Parathyroid adenoma (tissue), 2 donors: ENCODE measurements around the gene TSPEAR.

Source experiments
- H2AFZ ChIP-seq: fragments of 300-600 bp; sonication (generic); one replicate; pipeline ENCODE4 v1.7.0; 2017; ENCODE audit warnings: antibody characterized with exemption, mild to moderate bottlenecking
- H3K27ac ChIP-seq: fragments of 300-600 bp; sonication (generic); one replicate; pipeline ENCODE4 v1.7.0; 2017
- H3K27me3 ChIP-seq: fragments of 300-600 bp; sonication (generic); one replicate; pipeline ENCODE4 v1.7.0; 2017; ENCODE audit warnings: low read length; ENCODE audit not compliant: control insufficient read depth, insufficient read depth
- H3K36me3 ChIP-seq: fragments of 300-600 bp; sonication (generic); one replicate; pipeline ENCODE4 v1.7.0; 2017; ENCODE audit warnings: low read length; ENCODE audit not compliant: control insufficient read depth, insufficient read depth
- H3K4me1 ChIP-seq: fragments of 300-600 bp; sonication (generic); one replicate; pipeline ENCODE4 v1.7.0; 2017; ENCODE audit warnings: control low read depth
- H3K4me2 ChIP-seq: fragments of 300-600 bp; sonication (generic); one replicate; pipeline ENCODE4 v1.7.0; 2017; ENCODE audit warnings: low read length
- H3K4me3 ChIP-seq: fragments of 300-600 bp; sonication (generic); one replicate; pipeline ENCODE4 v1.7.0; 2017; ENCODE audit warnings: low read depth, low read length
- H3K79me2 ChIP-seq: fragments of 300-600 bp; sonication (generic); one replicate; pipeline ENCODE4 v1.7.0; 2017; ENCODE audit warnings: control low read depth
- H3K9ac ChIP-seq: fragments of 300-600 bp; sonication (generic); one replicate; pipeline ENCODE4 v1.7.0; 2017; ENCODE audit warnings: mild to moderate bottlenecking
- H3K9me3 ChIP-seq: fragments of 300-600 bp; sonication (generic); one replicate; pipeline ENCODE4 v1.7.0; 2017; ENCODE audit warnings: low read length; ENCODE audit not compliant: control insufficient read depth
- TF ChIP-seq, protein P1 (sequence below): fragments of 300-600 bp; sonication (generic); IDR thresholded peaks from one replicate; pipeline ENCODE4 v1.7.0; 2017; ENCODE audit warnings: antibody characterized with exemption, mild to moderate bottlenecking
- donor health status: primary hyperparathyroidism.

TSPEAR gene

DNA sequence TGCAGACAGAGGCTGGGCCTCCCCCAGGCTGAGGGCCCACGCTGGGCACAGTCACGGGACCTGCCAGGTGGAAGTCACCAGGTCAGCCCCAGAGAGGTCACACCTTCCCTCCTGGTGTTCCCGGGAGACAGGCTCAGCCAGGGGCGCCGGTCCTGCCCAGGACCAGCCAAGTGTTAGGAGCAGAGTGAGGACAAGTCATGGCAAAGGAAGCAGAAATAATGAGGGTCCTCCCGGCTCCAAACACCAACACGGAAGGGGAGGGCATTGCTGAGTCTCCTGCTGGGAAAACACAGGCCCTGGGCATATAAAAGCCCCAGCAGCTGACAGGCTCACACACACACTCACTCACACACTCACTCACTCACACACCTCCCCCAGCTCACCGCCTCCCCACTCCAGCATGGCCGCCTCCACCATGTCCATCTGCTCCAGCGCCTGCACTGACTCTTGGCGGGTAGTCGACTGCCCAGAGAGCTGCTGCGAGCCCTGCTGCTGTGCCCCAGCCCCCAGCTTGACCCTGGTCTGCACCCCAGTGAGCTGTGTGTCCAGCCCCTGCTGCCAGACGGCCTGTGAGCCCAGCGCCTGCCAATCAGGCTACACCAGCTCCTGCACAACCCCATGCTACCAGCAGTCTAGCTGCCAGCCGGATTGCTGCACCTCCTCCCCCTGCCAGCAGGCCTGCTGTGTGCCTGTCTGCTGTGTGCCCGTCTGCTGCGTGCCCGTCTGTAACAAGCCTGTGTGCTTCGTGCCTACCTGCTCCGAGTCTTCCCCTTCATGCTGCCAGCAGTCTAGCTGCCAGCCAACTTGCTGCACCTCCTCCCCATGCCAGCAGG, 74.1 kb downstream of the TSPEAR start, which contains the start of gene KRTAP10-10:
Gene KRTAP10-10, plus strand, starts transcription at position 339 of the 833 bp plus-strand sequence. Its CDS starts 62 bp downstream, at position 401.
- TF ChIP-seq, protein P1, sequence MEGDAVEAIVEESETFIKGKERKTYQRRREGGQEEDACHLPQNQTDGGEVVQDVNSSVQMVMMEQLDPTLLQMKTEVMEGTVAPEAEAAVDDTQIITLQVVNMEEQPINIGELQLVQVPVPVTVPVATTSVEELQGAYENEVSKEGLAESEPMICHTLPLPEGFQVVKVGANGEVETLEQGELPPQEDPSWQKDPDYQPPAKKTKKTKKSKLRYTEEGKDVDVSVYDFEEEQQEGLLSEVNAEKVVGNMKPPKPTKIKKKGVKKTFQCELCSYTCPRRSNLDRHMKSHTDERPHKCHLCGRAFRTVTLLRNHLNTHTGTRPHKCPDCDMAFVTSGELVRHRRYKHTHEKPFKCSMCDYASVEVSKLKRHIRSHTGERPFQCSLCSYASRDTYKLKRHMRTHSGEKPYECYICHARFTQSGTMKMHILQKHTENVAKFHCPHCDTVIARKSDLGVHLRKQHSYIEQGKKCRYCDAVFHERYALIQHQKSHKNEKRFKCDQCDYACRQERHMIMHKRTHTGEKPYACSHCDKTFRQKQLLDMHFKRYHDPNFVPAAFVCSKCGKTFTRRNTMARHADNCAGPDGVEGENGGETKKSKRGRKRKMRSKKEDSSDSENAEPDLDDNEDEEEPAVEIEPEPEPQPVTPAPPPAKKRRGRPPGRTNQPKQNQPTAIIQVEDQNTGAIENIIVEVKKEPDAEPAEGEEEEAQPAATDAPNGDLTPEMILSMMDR, result no peak
- Histone ChIP-seq H2AFZ (no peak within 1 kb of the TSS), H3K9me3 (no peaks in the 10 kb centered on the region), H3K79me2 (no peaks in the 10 kb centered on the region), H3K4me3 (no peak within 1 kb of the TSS), H3K9ac (no peak within 1 kb of the TSS), H3K36me3 (no peaks in the 10 kb centered on the region), H3K27me3 (no peaks in the 10 kb centered on the region), H3K4me2 (no peak within 1 kb of the TSS), H3K27ac (no peak within 1 kb of the TSS), H3K4me1 (no peaks in the 10 kb centered on the region)

DNA sequence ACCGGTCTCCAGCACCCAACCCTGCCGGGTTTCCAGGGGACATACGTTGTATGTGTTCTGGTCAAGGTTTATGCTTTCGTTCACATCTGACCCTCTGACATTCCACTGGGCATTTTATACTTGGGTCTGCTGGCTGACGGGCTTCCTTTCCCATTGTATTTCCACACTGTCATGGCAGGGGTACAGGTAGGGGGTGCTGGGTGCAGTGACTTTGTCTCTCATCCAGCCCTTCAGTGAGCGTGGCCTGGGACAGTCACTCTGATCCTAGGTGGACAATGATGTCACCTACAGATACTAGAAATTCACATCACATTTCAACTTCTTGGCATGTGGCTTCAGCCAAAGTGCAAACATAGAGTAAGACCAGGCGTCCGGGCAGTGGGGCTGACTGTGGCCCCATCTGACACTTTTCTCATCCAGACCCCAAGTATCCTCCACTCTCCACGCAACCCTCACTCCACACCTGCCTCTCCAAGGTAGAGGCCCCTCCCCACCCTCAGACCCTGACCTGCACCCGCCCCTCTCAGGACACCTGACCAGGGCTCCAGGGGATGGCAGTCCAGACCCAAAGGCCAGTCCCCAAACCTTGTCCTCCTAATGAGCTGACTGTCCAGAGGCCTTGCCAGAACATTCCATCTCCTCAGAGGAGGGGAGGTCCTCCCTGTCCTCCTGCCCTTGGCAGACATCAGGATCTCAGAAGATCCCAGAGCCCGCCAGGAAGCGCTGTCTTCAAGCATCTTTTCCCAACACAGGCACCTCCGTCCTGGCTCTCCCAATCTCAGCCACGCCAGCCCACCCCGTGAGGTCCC, 75.0 kb downstream of the TSPEAR start:
- Histone ChIP-seq H2AFZ (no peak overlapping the region), H3K36me3 (no peaks in the 10 kb centered on the region), H3K27me3 (no peaks in the 10 kb centered on the region), H3K9me3 (no peaks in the 10 kb centered on the region), H3K27ac (no peak overlapping the region), H3K4me2 (no peak overlapping the region), H3K9ac (no peak overlapping the region), H3K4me1 (no peaks in the 10 kb centered on the region), H3K4me3 (no peak overlapping the region), H3K79me2 (no peaks in the 10 kb centered on the region)
- TF ChIP-seq, protein P1, result no peak

DNA sequence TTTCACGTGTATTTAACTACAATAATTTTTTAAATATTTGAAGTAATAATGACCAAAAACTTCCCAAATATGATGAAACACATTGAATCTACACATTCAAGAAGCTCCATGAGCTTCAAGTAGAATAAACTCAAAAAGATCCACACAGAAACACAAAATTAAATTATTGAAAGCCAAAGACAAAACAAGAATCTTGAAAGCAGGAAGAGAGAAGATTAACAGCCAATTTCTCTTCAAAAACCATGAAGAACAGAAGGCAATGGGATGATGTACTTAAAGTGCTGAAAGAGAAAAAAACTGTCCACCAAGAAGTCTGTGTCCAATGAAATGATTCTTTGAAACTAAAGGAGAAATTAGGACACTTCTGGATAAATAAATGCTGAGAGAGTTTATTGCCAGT, 79.3 kb downstream of the TSPEAR start:
- Histone ChIP-seq H3K4me3 (no peak overlapping the region), H3K9me3 (no peaks in the 10 kb centered on the region), H2AFZ (no peak overlapping the region), H3K27ac (no peak overlapping the region), H3K79me2 (no peaks in the 10 kb centered on the region), H3K4me2 (no peak overlapping the region), H3K27me3 (no peaks in the 10 kb centered on the region), H3K9ac (no peak overlapping the region), H3K36me3 (no peaks in the 10 kb centered on the region), H3K4me1 (no peaks in the 10 kb centered on the region)
- TF ChIP-seq, protein P1, result no peak

DNA sequence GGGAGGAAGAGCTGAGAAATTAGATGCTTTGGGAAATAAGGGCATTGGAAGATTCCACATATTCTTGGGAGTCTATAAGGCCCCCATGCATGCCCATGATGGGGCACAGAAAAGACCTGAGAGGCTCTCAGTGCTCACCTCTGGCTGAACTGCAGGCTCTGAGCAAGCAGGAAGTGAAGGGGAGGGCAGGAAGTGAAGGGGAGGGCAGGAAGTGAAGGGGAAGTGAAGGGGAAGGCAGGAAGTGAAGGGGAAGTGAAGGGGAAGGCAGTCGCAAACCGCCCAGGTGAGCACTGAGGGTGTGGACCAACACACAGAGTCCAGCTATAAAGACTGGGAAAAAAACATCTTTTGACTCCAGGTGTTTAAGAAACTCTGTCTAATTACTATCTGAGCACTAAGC, 80.9 kb downstream of the TSPEAR start:
- H3K9ac ChIP-seq, result no peak overlapping the region
- TF ChIP-seq, protein P1, result no peak
- H3K36me3 ChIP-seq, result no peaks in the 10 kb centered on the region
- no peaks in the 10 kb centered on the region for H3K79me2 ChIP-seq
- no peak overlapping the region for H2AFZ ChIP-seq
- H3K27me3 ChIP-seq, result no peaks in the 10 kb centered on the region
- H3K9me3 ChIP-seq, result no peaks in the 10 kb centered on the region
- H3K4me1 ChIP-seq, result no peaks in the 10 kb centered on the region
- no peak overlapping the region for H3K4me3 ChIP-seq
- H3K27ac ChIP-seq, result no peak overlapping the region
- no peak overlapping the region for H3K4me2 ChIP-seq
